ENCODE data around the gene ATP11C. TPM values are rescaled to one million over a fixed set of nuclear protein-coding genes. Genes with fewer than 3 reads are reported as not detected.
A peak's percentile ranks its signal among the peaks of the same experiment; 100 is the strongest.
"Not testable (repeated sequence)": the region's sequence is repeated elsewhere in the genome, so short reads cannot be mapped to it uniquely, and the experiment has no call there.

Gene ATP11C
- total RNA-seq (10 to 100 TPM; 31.5 to 50.4 TPM), polyA plus RNA-seq (ENCODE audit: insufficient read length in 2 of 2) (10 to 100 TPM; 25.6 to 27.7 TPM)
- long read RNA-seq, donor 1 = 0 reads
- long read RNA-seq, donor 2 = 0 reads
- long read RNA-seq, donor 3 = 0 reads
- long read RNA-seq, donor 4 = 0 reads

DNA sequence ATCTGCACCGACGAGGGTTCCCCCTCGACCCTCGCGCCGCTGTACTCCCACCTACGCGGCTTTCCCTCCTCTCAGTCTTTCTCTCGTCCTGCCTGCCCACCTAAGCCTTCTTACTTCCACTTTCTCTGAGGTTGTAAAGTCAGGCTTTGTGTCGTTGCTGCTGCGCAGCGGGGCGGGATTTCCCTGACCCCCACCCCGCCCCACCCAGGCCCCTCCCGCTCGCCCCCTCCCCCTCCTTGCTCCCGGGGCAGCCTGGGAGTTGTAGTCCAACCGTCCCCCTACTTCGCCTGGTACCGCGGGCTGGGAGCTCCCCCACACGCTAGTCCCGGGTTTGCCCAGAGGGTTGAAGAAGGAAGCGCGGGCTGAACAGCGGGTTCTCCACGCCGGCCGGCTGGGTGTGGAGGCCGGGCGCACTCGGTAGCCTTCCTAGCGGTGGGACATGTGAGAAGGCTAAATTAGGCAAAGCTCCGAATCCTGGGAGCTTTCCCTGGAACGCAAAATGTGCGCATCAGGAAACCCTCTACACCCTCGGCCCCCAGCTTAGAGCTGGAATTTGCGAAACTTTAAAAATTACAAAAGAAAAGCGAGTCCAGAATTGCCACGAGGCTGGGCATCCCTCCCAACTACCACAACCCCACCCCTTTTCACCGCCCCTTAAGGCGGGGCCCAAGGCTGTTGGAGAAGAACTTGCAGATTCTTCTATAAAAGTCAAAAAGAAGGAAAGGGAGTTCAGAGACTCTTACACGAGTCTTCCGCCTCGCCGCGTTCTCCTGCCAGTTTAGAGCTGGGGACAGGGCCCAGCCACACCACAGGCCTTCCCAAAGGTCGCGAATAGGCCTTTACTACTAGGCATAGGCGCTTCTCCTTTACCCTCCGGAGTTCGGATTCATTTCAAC lies at the start of gene ATP11C:
TSS of gene ATP11C (minus strand) at position 153 of the 896 bp plus-strand sequence. CDS start 1,011 bp downstream, outside the sequence.
- Histone ChIP-seq H3K27me3 (ENCODE audit: control insufficient read depth, insufficient read depth, low read length) (peaks cover 4% of the 10 kb centered on the region), H3K9me3 (ENCODE audit: control insufficient read depth, insufficient read depth, low read length) (peaks cover 1% of the 10 kb centered on the region), H3K4me1 (ENCODE audit: control insufficient read depth, insufficient read depth, low read length) (peaks cover 2% of the 10 kb centered on the region), H3K36me3 (ENCODE audit: control insufficient read depth, insufficient read depth, low read length) (no peaks in the 10 kb centered on the region), H3K27ac (ENCODE audit: low read depth, low read length) (peak within 1 kb of the TSS; percentile 94), H3K4me3 (ENCODE audit: low read depth, low read length) (peak within 1 kb of the TSS; percentile 68)
- 16% methylated on average over 37 of the region's 52 CpGs for WGBS (ENCODE audit: insufficient coverage)
- DNase-seq (ENCODE audit: low read depth in 4 of 6, low spot score in 6 of 6) = peak in 5 of 6 donors; percentile 52 to 94 (median 71)

DNA sequence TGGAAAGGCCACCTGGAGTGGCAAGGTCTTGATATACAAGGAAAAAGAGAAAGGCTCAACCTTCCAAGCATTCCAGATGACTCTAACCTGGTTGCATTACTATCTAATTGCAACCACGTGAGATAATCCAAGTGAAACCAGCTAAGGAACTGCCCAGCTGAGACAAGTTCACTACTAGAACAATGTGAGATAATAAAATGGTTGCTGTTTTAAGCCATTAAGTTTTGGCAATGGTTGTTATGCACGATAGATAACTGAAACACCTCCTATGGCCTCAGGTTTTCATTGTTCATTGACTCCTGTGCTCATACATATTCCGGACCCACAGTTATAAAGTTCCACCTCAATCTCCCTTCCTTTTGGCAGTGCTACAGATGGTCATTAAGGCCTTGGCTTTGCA lies 41.6 kb upstream of the ATP11C start:
- Histone ChIP-seq H3K4me1 (ENCODE audit: control insufficient read depth, insufficient read depth, low read length) (no peaks in the 10 kb centered on the region), H3K4me3 (ENCODE audit: low read depth, low read length) (no peak overlapping the region), H3K9me3 (ENCODE audit: control insufficient read depth, insufficient read depth, low read length) (no peaks in the 10 kb centered on the region), H3K27ac (ENCODE audit: low read depth, low read length) (no peak overlapping the region), H3K36me3 (ENCODE audit: control insufficient read depth, insufficient read depth, low read length) (no peaks in the 10 kb centered on the region), H3K27me3 (ENCODE audit: control insufficient read depth, insufficient read depth, low read length) (no peaks in the 10 kb centered on the region)
- DNase-seq (ENCODE audit: low read depth in 4 of 6, low spot score in 6 of 6) = no peak
- 83% methylated on average over 1 of the region's 3 CpGs for WGBS (ENCODE audit: insufficient coverage)

DNA sequence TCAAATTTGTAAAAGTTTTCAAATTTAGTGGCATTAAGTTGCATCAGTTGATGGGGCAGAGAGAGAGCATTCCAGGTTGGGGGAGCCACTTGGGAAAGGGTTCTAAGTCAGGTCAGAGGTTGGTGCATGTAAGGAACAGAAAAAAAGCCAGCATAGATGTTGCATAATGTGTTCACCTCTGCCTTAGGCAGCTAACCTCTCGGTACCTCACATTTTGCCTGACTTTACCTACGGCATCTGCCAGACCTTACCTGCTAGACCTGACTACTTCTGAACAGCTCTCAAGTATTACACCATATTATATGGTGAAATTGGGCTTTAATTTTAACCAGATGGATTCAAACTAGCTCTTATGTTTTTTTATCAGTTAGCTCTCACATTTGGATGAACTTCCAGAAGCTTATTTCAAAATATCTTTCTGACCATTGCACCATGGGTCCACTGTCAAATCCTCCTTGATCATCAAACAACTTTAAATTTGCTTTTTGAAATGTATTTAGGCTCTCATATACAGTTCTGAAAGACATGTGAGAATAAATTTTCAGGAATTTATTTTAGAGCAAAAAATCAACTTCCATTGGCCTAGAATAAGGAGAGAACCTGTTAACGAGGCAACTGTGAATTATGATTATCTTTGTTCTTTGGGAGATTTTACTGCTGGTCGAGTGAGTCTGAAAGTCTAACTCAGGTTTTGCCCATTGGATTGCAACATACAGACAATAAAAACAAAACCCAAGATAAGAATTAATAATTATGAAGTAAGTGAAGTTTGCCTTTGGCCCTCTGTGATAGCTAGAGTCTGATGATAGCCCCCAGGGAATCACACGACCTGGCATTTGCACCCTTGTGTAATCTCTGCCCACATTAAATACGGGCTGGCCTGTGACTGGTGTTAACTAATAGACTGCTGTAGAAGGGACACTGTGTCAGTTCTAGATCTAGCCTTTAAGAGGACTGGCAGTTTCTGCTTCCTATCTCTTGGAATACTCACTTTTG lies 40.1 kb upstream of the ATP11C start:
- DNase-seq (ENCODE audit: low read depth in 4 of 6, low spot score in 6 of 6) = no peak
- Histone ChIP-seq H3K27ac (ENCODE audit: low read depth, low read length) (no peak overlapping the region), H3K9me3 (ENCODE audit: control insufficient read depth, insufficient read depth, low read length) (no peaks in the 10 kb centered on the region), H3K4me1 (ENCODE audit: control insufficient read depth, insufficient read depth, low read length) (no peaks in the 10 kb centered on the region), H3K36me3 (ENCODE audit: control insufficient read depth, insufficient read depth, low read length) (no peaks in the 10 kb centered on the region), H3K4me3 (ENCODE audit: low read depth, low read length) (no peak overlapping the region), H3K27me3 (ENCODE audit: control insufficient read depth, insufficient read depth, low read length) (no peaks in the 10 kb centered on the region)
- WGBS (ENCODE audit: insufficient coverage) = no CpG with 5 or more reads among the region's 6 CpGs

DNA sequence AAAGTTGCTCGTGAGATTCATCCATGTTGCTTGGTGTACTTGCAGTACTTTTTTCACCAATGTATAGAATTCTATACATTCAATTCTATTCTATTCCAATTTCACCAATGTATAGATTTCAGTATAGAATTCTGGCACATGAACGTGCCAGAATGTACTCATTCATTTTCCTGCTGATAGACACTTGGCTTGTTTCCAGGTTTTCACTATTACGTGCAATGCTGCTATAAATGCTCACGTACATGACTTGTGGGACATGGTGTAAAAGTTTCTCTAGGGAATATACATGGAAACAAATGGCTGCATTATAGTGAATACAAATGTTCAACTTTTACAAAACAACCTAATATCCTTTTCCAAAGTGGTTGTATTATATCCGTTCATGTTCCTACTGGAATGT lies 39.3 kb upstream of the ATP11C start:
- DNase-seq (ENCODE audit: low read depth in 4 of 6, low spot score in 6 of 6) = no peak
- Histone ChIP-seq H3K27ac (ENCODE audit: low read depth, low read length) (no peak overlapping the region), H3K27me3 (ENCODE audit: control insufficient read depth, insufficient read depth, low read length) (no peaks in the 10 kb centered on the region), H3K4me3 (ENCODE audit: low read depth, low read length) (no peak overlapping the region), H3K4me1 (ENCODE audit: control insufficient read depth, insufficient read depth, low read length) (no peaks in the 10 kb centered on the region), H3K9me3 (ENCODE audit: control insufficient read depth, insufficient read depth, low read length) (no peaks in the 10 kb centered on the region), H3K36me3 (ENCODE audit: control insufficient read depth, insufficient read depth, low read length) (no peaks in the 10 kb centered on the region)
- WGBS (ENCODE audit: insufficient coverage) = no CpG with 5 or more reads among the region's 5 CpGs

DNA sequence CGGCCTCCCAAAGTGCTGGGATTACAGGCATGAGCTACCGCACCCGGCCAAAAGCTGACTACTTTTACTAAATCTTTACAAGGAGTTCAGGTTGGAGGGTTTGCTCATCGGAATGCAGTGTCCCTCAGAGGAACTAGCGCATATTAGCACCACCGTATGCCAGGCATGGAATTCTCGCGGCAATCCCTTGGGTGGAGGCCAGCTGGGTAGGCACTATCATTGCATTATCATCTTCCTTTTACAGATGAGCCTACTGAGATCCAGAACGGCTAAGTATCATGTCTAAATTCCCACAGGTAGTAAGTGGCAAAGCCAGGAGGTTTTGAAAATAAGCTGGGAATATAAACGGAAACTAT lies 38.5 kb upstream of the ATP11C start:
- 52% methylated on average over 5 of the region's 10 CpGs for WGBS (ENCODE audit: insufficient coverage)
- Histone ChIP-seq H3K27ac (ENCODE audit: low read depth, low read length) (no peak overlapping the region), H3K36me3 (ENCODE audit: control insufficient read depth, insufficient read depth, low read length) (no peaks in the 10 kb centered on the region), H3K9me3 (ENCODE audit: control insufficient read depth, insufficient read depth, low read length) (no peaks in the 10 kb centered on the region), H3K4me3 (ENCODE audit: low read depth, low read length) (no peak overlapping the region), H3K4me1 (ENCODE audit: control insufficient read depth, insufficient read depth, low read length) (no peaks in the 10 kb centered on the region), H3K27me3 (ENCODE audit: control insufficient read depth, insufficient read depth, low read length) (no peaks in the 10 kb centered on the region)
- DNase-seq (ENCODE audit: low read depth in 4 of 6, low spot score in 6 of 6) = peak in 1 of 6 donors; percentile 5

DNA sequence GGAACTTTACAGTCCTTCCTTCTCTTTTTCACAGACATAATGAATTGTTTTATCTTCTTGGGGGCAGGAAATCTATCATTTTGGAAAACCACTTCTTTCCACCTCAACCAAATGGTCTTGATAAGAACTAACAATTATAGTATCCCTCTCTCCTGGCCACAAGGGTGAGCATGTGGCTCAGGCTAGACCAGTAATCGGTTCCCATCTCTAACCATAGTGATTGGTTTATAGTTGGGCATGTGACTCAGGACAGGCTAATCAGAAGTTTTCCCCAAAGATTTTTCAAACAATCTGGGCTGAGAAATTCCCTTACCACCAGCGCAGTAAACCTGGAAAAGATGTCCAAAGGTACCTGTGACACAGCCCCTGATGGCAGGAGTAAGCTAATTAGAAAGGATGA lies 36.4 kb upstream of the ATP11C start:
- no peaks in the 10 kb centered on the region for H3K36me3 ChIP-seq (ENCODE audit: control insufficient read depth, insufficient read depth, low read length)
- H3K27me3 ChIP-seq (ENCODE audit: control insufficient read depth, insufficient read depth, low read length) = no peaks in the 10 kb centered on the region
- no peak overlapping the region for H3K27ac ChIP-seq (ENCODE audit: low read depth, low read length)
- no peak overlapping the region for H3K4me3 ChIP-seq (ENCODE audit: low read depth, low read length)
- H3K9me3 ChIP-seq (ENCODE audit: control insufficient read depth, insufficient read depth, low read length) = no peaks in the 10 kb centered on the region
- no peak for DNase-seq (ENCODE audit: low read depth in 4 of 6, low spot score in 6 of 6)
- WGBS (ENCODE audit: insufficient coverage) = 80% methylated on average over 1 of the region's 2 CpGs
- no peaks in the 10 kb centered on the region for H3K4me1 ChIP-seq (ENCODE audit: control insufficient read depth, insufficient read depth, low read length)

DNA sequence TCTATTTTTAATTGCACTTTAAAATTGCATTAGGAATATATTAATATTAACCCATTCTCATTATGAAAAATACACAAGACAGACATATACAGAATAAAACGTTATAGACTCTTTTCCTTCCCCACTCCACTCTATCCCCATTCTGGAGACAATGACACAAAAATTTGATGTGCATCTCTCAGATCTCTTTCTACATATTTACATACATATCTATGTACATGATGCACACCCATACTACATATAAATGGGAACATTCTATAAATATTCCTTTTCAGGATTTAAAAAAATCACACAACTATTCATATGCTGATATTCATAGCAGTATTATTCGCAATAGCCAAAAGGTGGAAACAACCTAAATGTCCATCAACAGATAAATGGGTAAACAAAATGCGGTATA lies 34.9 kb upstream of the ATP11C start:
- H3K27ac ChIP-seq (ENCODE audit: low read depth, low read length) = no peak overlapping the region
- no peaks in the 10 kb centered on the region for H3K9me3 ChIP-seq (ENCODE audit: control insufficient read depth, insufficient read depth, low read length)
- H3K27me3 ChIP-seq (ENCODE audit: control insufficient read depth, insufficient read depth, low read length) = no peaks in the 10 kb centered on the region
- no CpG with 5 or more reads among the region's 3 CpGs for WGBS (ENCODE audit: insufficient coverage)
- H3K4me3 ChIP-seq (ENCODE audit: low read depth, low read length) = no peak overlapping the region
- H3K36me3 ChIP-seq (ENCODE audit: control insufficient read depth, insufficient read depth, low read length) = no peaks in the 10 kb centered on the region
- H3K4me1 ChIP-seq (ENCODE audit: control insufficient read depth, insufficient read depth, low read length) = no peaks in the 10 kb centered on the region
- DNase-seq (ENCODE audit: low read depth in 4 of 6, low spot score in 6 of 6) = no peak

DNA sequence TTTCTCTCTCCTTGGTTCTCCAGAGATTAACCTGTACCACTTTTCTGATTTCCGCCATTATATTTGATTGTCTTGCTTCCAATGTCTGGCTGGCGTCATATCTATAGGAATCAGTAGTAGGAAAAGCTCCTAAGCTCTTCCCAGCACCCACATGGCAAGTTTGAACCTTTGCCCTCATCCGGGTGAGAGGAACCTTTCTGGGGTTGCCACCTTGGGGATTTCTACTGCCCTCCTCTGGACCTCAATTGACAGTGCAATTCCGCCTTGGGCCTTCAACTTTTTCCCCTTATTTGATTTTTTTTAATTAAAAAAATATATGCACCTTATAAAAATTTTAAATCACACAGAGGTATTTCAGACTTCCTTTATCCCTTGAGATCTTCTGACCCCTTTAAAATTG lies 34.4 kb upstream of the ATP11C start:
- Histone ChIP-seq H3K36me3 (ENCODE audit: control insufficient read depth, insufficient read depth, low read length) (no peaks in the 10 kb centered on the region), H3K9me3 (ENCODE audit: control insufficient read depth, insufficient read depth, low read length) (no peaks in the 10 kb centered on the region), H3K27me3 (ENCODE audit: control insufficient read depth, insufficient read depth, low read length) (no peaks in the 10 kb centered on the region), H3K4me3 (ENCODE audit: low read depth, low read length) (no peak overlapping the region), H3K4me1 (ENCODE audit: control insufficient read depth, insufficient read depth, low read length) (no peaks in the 10 kb centered on the region), H3K27ac (ENCODE audit: low read depth, low read length) (no peak overlapping the region)
- DNase-seq (ENCODE audit: low read depth in 4 of 6, low spot score in 6 of 6) = no peak
- no CpG with 5 or more reads among the region's 4 CpGs for WGBS (ENCODE audit: insufficient coverage)

DNA sequence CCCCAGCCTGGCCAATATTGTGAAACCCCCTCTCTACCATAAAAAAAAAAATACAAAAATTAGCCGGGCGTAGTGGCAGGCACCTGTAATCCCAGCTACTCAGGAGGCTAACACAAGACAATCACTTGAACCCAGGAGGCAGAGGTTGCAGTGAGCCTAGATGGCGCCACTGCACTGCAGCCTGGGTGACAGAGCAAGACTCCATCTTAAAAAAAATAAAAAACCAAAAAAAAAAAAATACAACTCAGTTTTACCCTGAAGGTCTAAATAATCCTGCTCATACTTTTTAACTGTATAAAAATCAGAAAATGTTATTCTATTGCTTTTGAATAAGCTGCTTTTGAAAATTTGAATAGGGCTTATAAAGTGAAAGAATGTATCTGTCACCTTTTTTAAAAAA lies 33.3 kb upstream of the ATP11C start:
- not testable (repeated sequence) for H3K9me3 ChIP-seq (ENCODE audit: control insufficient read depth, insufficient read depth, low read length); DNase-seq (ENCODE audit: low read depth in 4 of 6, low spot score in 6 of 6); H3K4me1 ChIP-seq (ENCODE audit: control insufficient read depth, insufficient read depth, low read length); H3K4me3 ChIP-seq (ENCODE audit: low read depth, low read length); H3K27ac ChIP-seq (ENCODE audit: low read depth, low read length); H3K36me3 ChIP-seq (ENCODE audit: control insufficient read depth, insufficient read depth, low read length); H3K27me3 ChIP-seq (ENCODE audit: control insufficient read depth, insufficient read depth, low read length)
- WGBS (ENCODE audit: insufficient coverage) = 56% methylated on average over 2 of the region's 3 CpGs

Measured in spinal cord (tissue), 10 donors.